Measurements from ENCODE around the gene CMBL. TPM values are rescaled to one million over a fixed set of nuclear protein-coding genes. Genes with fewer than 3 reads are reported as not detected.
A peak's percentile ranks its signal among the peaks of the same experiment; 100 is the strongest.
"Not testable (repeated sequence)": the region's sequence is repeated elsewhere in the genome, so short reads cannot be mapped to it uniquely, and the experiment has no call there.

CMBL gene
- 0.35 and 2.0 TPM in 2 replicates for total RNA-seq

- Mint-ChIP-seq H3K27ac (no peak within 1 kb of the TSS), H3K36me3 (ENCODE audit: low read depth) (no peaks in the 10 kb centered on the region), H3K4me1 (peaks cover 9% of the 10 kb centered on the region), H3K9me3 (no peaks in the 10 kb centered on the region), H3K4me3 (peak within 1 kb of the TSS; percentile 83), H3K27me3 (peaks cover 41% of the 10 kb centered on the region)
- intact Hi-C loops (cut with micrococcal nuclease): no loop called here
- DNase-seq: peak; percentile 65
These were observed at the start of gene CMBL for GRCh38 chr5:10307206-10308148. Gene CMBL (minus strand): TSS chr5:10307902. CDS start chr5:10290762, 17,140 bp downstream.

GRCh38 chr5:10355071-10355889 lies 47.6 kb upstream of the CMBL start:
- H3K36me3 Mint-ChIP-seq (ENCODE audit: low read depth): peaks cover 12% of the 10 kb centered on the region
- intact Hi-C loops (cut with micrococcal nuclease): loop anchor here (2.0 to 10.0 kb wide), 3 partner anchors 210 to 278 kb away; partner anchors contain the start of gene ANKRD33B
- H3K4me1 Mint-ChIP-seq: peaks cover 29% of the 10 kb centered on the region
- DNase-seq: peak; percentile 77
- H3K4me3 Mint-ChIP-seq: peak overlapping the region; percentile 98
- H3K27me3 Mint-ChIP-seq: no peaks in the 10 kb centered on the region
- H3K27ac Mint-ChIP-seq: peak overlapping the region; percentile 100
- H3K9me3 Mint-ChIP-seq: no peaks in the 10 kb centered on the region

- H3K27ac Mint-ChIP-seq: peak overlapping the region; percentile 100
These were observed 46.6 kb upstream of the CMBL start for GRCh38 chr5:10354048-10354872.

GRCh38 chr5:10353241-10354047 lies 45.7 kb upstream of the CMBL start, which contains the start of gene MARCHF6:
Gene MARCHF6 (plus strand): TSS chr5:10353695. CDS start chr5:10353899, 204 bp downstream.
- DNase-seq: peak; percentile 98
- no peaks in the 10 kb centered on the region for H3K27me3 Mint-ChIP-seq
- H3K4me3 Mint-ChIP-seq: peak within 1 kb of the TSS; percentile 98
- intact Hi-C loops (cut with micrococcal nuclease): loop anchor here (1.0 to 10.0 kb wide), 7 partner anchors 66 to 409 kb away; partner anchors contain the start of genes ANKRD33B, CCT5, DAP and ROPN1L
- H3K36me3 Mint-ChIP-seq (ENCODE audit: low read depth): peaks cover 8% of the 10 kb centered on the region
- H3K27ac Mint-ChIP-seq: peak within 1 kb of the TSS; percentile 100
- no peaks in the 10 kb centered on the region for H3K9me3 Mint-ChIP-seq
- H3K4me1 Mint-ChIP-seq: peaks cover 28% of the 10 kb centered on the region

More at GRCh38 chr5:10354048-10354872, 46.6 kb upstream of the CMBL start:
- Mint-ChIP-seq H3K9me3 (no peaks in the 10 kb centered on the region), H3K4me1 (peaks cover 28% of the 10 kb centered on the region), H3K36me3 (ENCODE audit: low read depth) (peaks cover 10% of the 10 kb centered on the region), H3K4me3 (peak overlapping the region; percentile 98), H3K27me3 (no peaks in the 10 kb centered on the region)
- intact Hi-C loops (cut with micrococcal nuclease): loop anchor here (2.0 to 10.0 kb wide), 4 partner anchors 211 to 408 kb away; partner anchors contain the start of genes ANKRD33B and DAP
- peak; percentile 84 for DNase-seq

GRCh38 chr5:10352430-10353240 lies 44.9 kb upstream of the CMBL start:
- Mint-ChIP-seq H3K36me3 (ENCODE audit: low read depth) (peaks cover 5% of the 10 kb centered on the region), H3K27me3 (no peaks in the 10 kb centered on the region), H3K27ac (peak overlapping the region; percentile 97), H3K4me3 (peak overlapping the region; percentile 91), H3K4me1 (peaks cover 22% of the 10 kb centered on the region), H3K9me3 (no peaks in the 10 kb centered on the region)
- DNase-seq: no peak
- intact Hi-C loops (cut with micrococcal nuclease): loop anchor here (1.0 to 10.0 kb wide), 5 partner anchors 67 to 410 kb away; partner anchors contain the start of genes CCT5, DAP and ROPN1L

GRCh38 chr5:10351919-10352318 lies 44.2 kb upstream of the CMBL start:
- intact Hi-C loops (cut with micrococcal nuclease): loop anchor here (5.0 to 10.0 kb wide), 2 partner anchors 243 to 410 kb away; partner anchors contain the start of gene DAP
- Mint-ChIP-seq H3K4me3 (peak overlapping the region; percentile 8), H3K9me3 (no peaks in the 10 kb centered on the region), H3K27me3 (no peaks in the 10 kb centered on the region), H3K36me3 (ENCODE audit: low read depth) (peaks cover 5% of the 10 kb centered on the region), H3K4me1 (peaks cover 18% of the 10 kb centered on the region), H3K27ac (peak overlapping the region; percentile 0)
- peak; percentile 56 for DNase-seq

- DNase-seq: peak; percentile 53
- H3K4me3 Mint-ChIP-seq: no peak overlapping the region
- H3K4me1 Mint-ChIP-seq: peaks cover 18% of the 10 kb centered on the region
- H3K36me3 Mint-ChIP-seq (ENCODE audit: low read depth): peaks cover 5% of the 10 kb centered on the region
- no peak overlapping the region for H3K27ac Mint-ChIP-seq
- intact Hi-C loops (cut with micrococcal nuclease): loop anchor here (5.0 to 10.0 kb wide), 2 partner anchors 243 to 411 kb away; partner anchors contain the start of gene DAP
- H3K9me3 Mint-ChIP-seq: no peaks in the 10 kb centered on the region
- no peaks in the 10 kb centered on the region for H3K27me3 Mint-ChIP-seq
These were observed 43.6 kb upstream of the CMBL start for GRCh38 chr5:10351199-10351905.

- Mint-ChIP-seq H3K4me1 (peaks cover 5% of the 10 kb centered on the region), H3K27ac (no peak overlapping the region), H3K4me3 (no peak overlapping the region), H3K27me3 (no peaks in the 10 kb centered on the region), H3K36me3 (ENCODE audit: low read depth) (no peaks in the 10 kb centered on the region), H3K9me3 (no peaks in the 10 kb centered on the region)
- DNase-seq: peak; percentile 54
- intact Hi-C loops (cut with micrococcal nuclease): no loop called here
These were observed 40.6 kb upstream of the CMBL start for GRCh38 chr5:10348258-10348657.

- intact Hi-C loops (cut with micrococcal nuclease); H3K9me3 Mint-ChIP-seq; H3K27ac Mint-ChIP-seq; H3K4me1 Mint-ChIP-seq; H3K4me3 Mint-ChIP-seq; H3K36me3 Mint-ChIP-seq (ENCODE audit: low read depth); H3K27me3 Mint-ChIP-seq: not testable (repeated sequence)
- peak; percentile 56 for DNase-seq
These were observed 36.9 kb upstream of the CMBL start for GRCh38 chr5:10344461-10345106.

- no peaks in the 10 kb centered on the region for H3K27me3 Mint-ChIP-seq
- no peaks in the 10 kb centered on the region for H3K9me3 Mint-ChIP-seq
- no peaks in the 10 kb centered on the region for H3K36me3 Mint-ChIP-seq (ENCODE audit: low read depth)
- peak; percentile 48 for DNase-seq
- intact Hi-C loops (cut with micrococcal nuclease): no loop called here
- no peak overlapping the region for H3K4me3 Mint-ChIP-seq
- no peak overlapping the region for H3K27ac Mint-ChIP-seq
- no peaks in the 10 kb centered on the region for H3K4me1 Mint-ChIP-seq
These were observed 35.8 kb upstream of the CMBL start for GRCh38 chr5:10343486-10343885.

GRCh38 chr5:10339958-10340357 lies 32.3 kb upstream of the CMBL start:
- no peaks in the 10 kb centered on the region for H3K9me3 Mint-ChIP-seq

More at GRCh38 chr5:10339958-10340357, 32.3 kb upstream of the CMBL start:
- no peak overlapping the region for H3K27ac Mint-ChIP-seq
- intact Hi-C loops (cut with micrococcal nuclease): no loop called here
- peak; percentile 24 for DNase-seq
- H3K4me1 Mint-ChIP-seq: no peaks in the 10 kb centered on the region
- H3K4me3 Mint-ChIP-seq: no peak overlapping the region
- H3K36me3 Mint-ChIP-seq (ENCODE audit: low read depth): no peaks in the 10 kb centered on the region
- peaks cover 11% of the 10 kb centered on the region for H3K27me3 Mint-ChIP-seq
